IPS-18a (cell line): ENCODE measurements around the gene DLX2.
A peak's percentile ranks its signal among the peaks of the same experiment; 100 is the strongest.
"Not testable (repeated sequence)": the region's sequence is repeated elsewhere in the genome, so short reads cannot be mapped to it uniquely, and the experiment has no call there.

Experiments
- H3K27ac ChIP-seq: one replicate; pipeline ENCODE4 v1.5.1; 2013; ENCODE audit warnings: low read length
- H3K27me3 ChIP-seq: one replicate; pipeline ENCODE4 v1.6.1; 2013; ENCODE audit warnings: mild to moderate bottlenecking, low read length; ENCODE audit not compliant: control insufficient read depth, insufficient read depth
- H3K36me3 ChIP-seq: one replicate; pipeline ENCODE4 v1.6.1; 2013; ENCODE audit warnings: low read depth, low read length; ENCODE audit not compliant: control insufficient read depth
- H3K4me1 ChIP-seq: one replicate; pipeline ENCODE4 v1.6.1; 2013; ENCODE audit warnings: low read depth, low read length; ENCODE audit not compliant: control insufficient read depth
- H3K4me3 ChIP-seq: one replicate; pipeline ENCODE4 v1.5.1; 2013; ENCODE audit warnings: low read length
- H3K9ac ChIP-seq: one replicate; pipeline ENCODE4 v1.6.1; 2013; ENCODE audit warnings: mild to moderate bottlenecking, low read length, moderate library complexity
- H3K9me3 ChIP-seq: one replicate; pipeline ENCODE4 v1.6.1; 2013; ENCODE audit warnings: low read depth, low read length; ENCODE audit not compliant: control insufficient read depth

The DLX2 gene

DNA sequence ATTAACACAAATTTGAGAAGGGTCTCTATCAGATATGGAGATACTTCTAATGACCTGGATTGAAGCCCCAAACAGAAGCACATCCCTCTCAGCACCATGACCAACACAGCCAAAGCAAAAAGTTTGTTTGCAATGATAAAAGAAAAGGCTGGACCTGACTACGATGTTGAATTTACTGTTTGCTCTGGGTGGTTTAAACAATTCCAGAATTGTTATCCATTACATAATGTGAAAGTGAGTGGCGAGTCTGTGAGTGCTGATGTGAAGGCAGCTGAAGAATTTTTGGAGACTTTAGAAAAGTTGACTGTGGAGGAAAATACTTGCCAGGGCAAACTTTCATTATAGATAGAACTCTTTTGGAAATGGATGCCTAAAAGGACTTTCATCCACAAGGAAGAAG is 17.4 kb upstream of the DLX2 start:
- Histone ChIP-seq H3K9me3 (no peaks in the 10 kb centered on the region), H3K4me3 (no peak overlapping the region), H3K9ac (no peak overlapping the region), H3K27ac (no peak overlapping the region), H3K4me1 (no peaks in the 10 kb centered on the region), H3K36me3 (no peaks in the 10 kb centered on the region), H3K27me3 (no peaks in the 10 kb centered on the region)

DNA sequence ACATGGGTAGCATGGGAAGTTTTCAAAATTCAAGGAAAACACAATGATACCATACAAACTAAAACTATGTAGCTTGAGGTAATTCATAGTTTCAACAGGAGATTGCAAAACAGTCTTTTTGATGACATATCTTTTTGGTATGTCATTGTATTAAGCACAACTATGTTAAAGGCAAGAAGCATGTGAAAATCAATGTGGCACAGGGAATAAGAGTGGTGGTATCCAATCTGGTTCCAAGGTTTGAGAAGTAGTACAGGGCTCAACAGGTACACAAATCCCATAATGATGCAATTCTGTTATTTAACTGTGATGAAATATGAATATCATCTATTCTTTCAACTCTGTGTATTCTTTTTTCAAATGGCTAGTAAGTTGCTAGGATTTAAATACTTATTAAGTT is 16.4 kb upstream of the DLX2 start:
- no peaks in the 10 kb centered on the region for H3K9me3 ChIP-seq
- H3K27ac ChIP-seq: no peak overlapping the region
- no peaks in the 10 kb centered on the region for H3K36me3 ChIP-seq
- peaks cover 3% of the 10 kb centered on the region for H3K27me3 ChIP-seq
- no peaks in the 10 kb centered on the region for H3K4me1 ChIP-seq
- no peak overlapping the region for H3K9ac ChIP-seq
- H3K4me3 ChIP-seq: no peak overlapping the region

DNA sequence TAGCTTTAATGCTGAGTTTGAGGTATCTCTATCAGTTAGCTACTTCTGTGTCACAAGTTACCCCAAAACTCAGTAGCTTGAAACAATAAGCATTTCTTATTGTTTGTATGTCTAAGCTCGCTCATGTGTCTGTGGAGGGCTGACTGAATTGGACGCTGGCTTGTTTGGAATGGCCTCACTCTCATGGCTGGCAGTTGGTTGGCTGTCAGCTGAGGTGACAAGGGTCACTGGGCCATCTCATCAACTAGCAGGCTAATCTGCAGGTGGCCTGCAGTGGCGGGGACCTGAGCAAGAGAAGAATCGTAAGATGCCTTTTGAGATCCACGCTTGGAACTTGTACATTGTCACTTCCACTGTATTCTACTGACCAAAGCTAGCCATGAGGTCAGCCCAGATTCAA is 13.4 kb upstream of the DLX2 start:
- H3K4me1 ChIP-seq: no peaks in the 10 kb centered on the region
- no peak overlapping the region for H3K27ac ChIP-seq
- no peaks in the 10 kb centered on the region for H3K9me3 ChIP-seq
- peaks cover 11% of the 10 kb centered on the region for H3K27me3 ChIP-seq
- no peak overlapping the region for H3K4me3 ChIP-seq
- H3K36me3 ChIP-seq: no peaks in the 10 kb centered on the region
- H3K9ac ChIP-seq: no peak overlapping the region

DNA sequence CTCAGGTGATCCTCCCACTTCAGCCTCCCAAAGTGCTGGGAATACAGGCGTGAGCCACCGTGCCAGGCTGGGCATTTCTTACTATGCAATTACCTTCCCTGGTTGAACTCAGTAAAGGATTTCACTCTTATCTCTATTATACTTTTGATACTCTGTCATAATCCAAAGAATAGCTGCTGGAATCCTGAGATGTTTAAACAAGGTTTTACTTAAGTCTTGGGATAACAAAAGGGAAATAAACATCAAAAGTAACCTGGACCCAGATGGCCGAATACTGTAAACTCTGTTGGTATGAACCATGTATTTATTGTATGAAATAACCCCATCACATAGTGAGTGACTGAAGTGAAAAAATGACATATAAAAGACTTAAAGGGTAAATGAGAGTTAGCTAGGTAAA is 11.9 kb upstream of the DLX2 start:
- Histone ChIP-seq H3K4me3 (no peak overlapping the region), H3K27me3 (peaks cover 25% of the 10 kb centered on the region), H3K9me3 (no peaks in the 10 kb centered on the region), H3K36me3 (no peaks in the 10 kb centered on the region), H3K9ac (no peak overlapping the region), H3K4me1 (peaks cover 4% of the 10 kb centered on the region), H3K27ac (no peak overlapping the region)

DNA sequence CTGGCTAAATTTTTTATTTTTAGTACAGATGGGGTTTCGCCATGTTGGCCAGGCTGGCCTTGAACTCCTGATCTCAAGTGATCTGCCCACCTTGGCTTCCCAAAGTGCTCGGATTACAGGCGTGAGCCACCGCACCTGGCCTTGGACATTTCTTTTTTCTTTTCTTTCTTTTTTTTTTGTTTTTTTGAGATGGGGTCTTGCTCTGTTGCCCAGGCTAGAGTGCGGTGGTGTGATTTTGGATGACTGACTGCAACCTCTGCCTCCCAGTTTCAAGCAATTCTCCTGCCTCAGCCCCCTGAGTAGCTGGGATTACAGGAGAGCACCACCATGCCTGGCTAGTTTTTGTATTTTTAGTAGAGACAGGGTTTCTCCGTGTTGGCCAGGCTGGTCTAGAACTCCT is 11.5 kb upstream of the DLX2 start:
- not testable (repeated sequence) for H3K36me3 ChIP-seq, H3K9me3 ChIP-seq, H3K27ac ChIP-seq, H3K9ac ChIP-seq, H3K4me1 ChIP-seq, H3K4me3 ChIP-seq
- H3K27me3 ChIP-seq: peaks cover 29% of the 10 kb centered on the region

DNA sequence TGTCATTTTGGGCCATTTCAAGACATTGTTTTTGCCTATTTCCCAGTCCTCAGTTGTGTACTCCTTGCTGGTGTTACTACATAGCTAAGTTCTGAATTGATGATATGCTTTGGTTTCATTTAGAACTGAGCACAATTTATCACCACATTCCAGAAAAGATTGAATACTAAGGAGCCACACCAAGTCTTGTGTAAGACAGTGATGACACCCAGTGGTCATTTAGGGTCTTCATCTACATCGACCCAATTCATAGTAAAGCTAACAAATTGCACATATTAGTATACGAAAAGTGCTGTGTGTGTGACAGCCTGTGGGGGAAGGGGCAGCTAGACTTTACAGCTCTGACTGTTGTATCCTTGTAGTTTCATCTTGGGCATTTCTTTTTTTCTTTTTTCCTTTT is 10.9 kb upstream of the DLX2 start:
- Histone ChIP-seq H3K27ac (no peak overlapping the region), H3K27me3 (peaks cover 34% of the 10 kb centered on the region), H3K4me1 (peaks cover 6% of the 10 kb centered on the region), H3K36me3 (no peaks in the 10 kb centered on the region), H3K4me3 (no peak overlapping the region), H3K9me3 (no peaks in the 10 kb centered on the region), H3K9ac (no peak overlapping the region)

DNA sequence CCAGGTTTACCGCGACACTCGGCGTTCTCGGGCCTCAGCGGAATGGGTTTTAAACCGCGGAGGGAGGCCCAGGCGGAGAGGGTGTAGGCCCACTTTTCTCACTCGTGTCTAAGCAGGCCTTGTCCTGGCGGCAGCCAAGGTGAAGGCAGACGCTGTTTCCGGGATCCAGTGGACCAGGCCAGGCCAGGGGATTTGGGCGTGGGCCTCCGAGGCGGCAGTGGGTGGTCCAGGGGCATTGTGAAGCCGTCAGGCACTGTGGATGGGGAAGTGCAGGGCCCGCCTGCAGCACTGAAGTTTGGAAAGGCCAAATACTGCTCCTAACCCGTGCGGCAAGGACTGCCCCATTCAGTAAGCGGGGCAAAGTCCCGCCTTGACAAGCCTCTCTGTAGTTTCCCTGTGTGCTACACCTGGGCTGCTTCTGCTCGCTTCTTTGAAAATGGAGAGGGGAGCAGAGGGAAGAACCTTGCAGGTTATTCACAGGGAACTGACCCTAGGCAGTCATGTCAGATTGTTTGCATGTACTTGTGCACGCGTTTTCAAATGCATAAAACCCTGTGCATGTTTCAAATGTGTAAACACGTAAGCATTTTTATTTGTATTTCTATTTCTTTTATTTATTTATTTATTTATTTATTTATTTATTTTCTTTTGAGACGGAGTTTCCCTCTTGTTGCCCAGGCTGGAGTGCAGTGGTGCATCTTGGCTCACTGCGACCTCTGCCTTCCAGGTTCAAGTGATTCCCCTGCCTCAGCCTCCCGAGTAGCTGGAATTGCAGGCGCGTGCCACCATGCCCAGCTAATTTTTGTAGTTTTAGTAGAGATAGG is 7.5 kb upstream of the DLX2 start:
- H3K27ac ChIP-seq: no peak overlapping the region
- peaks cover 13% of the 10 kb centered on the region for H3K4me1 ChIP-seq
- H3K36me3 ChIP-seq: no peaks in the 10 kb centered on the region
- H3K9ac ChIP-seq: no peak overlapping the region
- H3K9me3 ChIP-seq: no peaks in the 10 kb centered on the region
- no peak overlapping the region for H3K4me3 ChIP-seq
- peaks cover 68% of the 10 kb centered on the region for H3K27me3 ChIP-seq

DNA sequence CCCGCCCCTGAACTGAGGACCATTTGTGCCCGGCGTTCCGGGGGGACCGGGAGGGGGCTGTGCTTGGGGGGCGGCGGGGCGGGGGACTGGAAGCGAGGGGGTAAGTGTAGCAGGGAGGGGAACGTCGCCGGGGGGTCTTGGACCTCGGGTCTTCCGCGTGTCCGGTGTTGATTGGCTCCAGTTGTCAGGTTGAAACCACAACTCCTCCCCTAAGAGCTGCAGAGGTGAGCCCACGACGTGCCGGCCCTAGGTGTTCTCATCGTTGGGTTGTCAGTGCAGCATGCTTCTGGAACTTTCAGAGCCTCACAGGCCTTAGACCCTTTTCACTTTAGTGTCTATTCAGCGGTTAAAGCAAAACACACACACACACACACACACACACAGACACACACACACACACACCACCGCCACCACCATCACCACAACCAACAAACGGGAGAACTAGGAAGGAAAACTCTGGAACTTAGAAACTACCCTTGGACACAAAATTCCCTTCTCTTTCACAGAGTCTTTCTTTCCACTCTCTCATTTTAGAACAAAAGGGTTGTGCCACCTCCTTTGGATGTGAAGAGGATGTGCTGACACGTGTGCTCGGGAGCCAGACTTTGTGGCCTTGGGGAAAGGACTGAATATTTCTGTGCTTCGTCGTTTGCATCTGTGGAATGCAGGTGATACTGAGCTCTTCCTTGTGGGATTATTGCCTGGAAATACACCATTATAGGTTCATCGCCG is 6.7 kb upstream of the DLX2 start:
- Histone ChIP-seq H3K36me3 (no peaks in the 10 kb centered on the region), H3K9me3 (no peaks in the 10 kb centered on the region), H3K9ac (no peak overlapping the region), H3K4me1 (peaks cover 13% of the 10 kb centered on the region), H3K27me3 (peaks cover 73% of the 10 kb centered on the region), H3K4me3 (no peak overlapping the region), H3K27ac (no peak overlapping the region)

DNA sequence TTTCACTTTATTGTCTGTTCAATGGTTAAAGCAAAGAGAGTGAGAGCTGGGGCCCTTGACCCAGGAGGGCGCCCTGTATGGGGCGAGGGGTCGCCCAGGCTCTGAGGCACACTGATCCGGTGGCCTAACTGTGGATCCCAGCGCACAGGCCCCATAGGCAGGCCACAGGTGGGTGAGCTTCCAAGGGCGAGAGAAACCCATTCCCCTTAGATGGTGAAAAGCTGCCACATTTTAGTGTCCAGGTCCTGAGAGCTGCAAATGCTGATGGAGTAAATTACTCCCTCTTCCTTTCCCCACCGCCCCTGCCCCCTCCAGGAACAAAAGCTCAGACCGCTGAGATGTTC is 5.9 kb upstream of the DLX2 start:
- Histone ChIP-seq H3K4me1 (peaks cover 13% of the 10 kb centered on the region), H3K9ac (no peak overlapping the region), H3K27ac (no peak overlapping the region), H3K36me3 (no peaks in the 10 kb centered on the region), H3K4me3 (no peak overlapping the region), H3K9me3 (no peaks in the 10 kb centered on the region), H3K27me3 (peaks cover 82% of the 10 kb centered on the region)

DNA sequence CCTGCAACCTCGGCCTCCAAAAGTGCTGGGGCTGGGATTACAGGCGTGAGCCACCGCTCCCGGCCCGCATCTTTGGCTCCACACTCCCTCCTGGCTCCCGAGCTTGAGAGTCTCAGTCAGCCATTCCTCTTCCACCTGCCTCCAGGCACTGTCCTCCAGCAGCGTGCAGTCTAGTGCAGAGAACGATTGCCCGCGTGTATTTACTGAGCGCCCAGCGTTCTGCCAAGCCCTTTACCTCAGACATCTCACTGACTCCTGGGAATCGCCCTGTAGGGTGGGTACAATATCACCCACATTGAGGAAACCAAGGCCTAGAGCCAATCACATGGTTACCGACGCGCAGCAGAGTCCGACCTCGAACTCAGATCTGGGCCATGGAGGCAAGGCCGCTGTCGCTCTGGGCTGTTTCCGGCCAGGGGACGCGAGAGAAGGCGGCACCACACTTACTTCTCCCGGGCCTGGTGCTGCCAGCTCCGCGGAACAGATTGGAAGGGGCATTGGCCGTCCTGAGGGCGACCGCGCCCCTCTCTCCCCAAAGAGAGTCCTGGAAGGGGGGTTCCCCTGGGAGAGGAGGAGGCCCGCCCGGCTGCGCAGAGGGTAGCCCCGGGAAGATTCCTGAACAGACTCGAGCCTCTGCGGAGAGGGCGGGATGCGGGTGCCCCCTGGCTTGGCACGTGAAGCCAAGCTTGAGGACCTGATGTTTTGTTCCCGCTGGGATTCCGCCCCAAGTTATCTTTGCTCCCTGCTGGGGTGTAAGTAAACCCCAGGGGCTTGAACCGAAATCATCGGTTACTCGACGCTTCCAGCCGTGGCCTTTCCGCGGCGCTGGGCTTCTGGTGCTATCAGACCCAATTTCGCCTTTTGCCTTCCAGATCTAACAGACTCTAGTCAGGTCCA is 5.2 kb upstream of the DLX2 start:
- H3K27me3 ChIP-seq: peaks cover 88% of the 10 kb centered on the region
- no peak overlapping the region for H3K27ac ChIP-seq

DNA sequence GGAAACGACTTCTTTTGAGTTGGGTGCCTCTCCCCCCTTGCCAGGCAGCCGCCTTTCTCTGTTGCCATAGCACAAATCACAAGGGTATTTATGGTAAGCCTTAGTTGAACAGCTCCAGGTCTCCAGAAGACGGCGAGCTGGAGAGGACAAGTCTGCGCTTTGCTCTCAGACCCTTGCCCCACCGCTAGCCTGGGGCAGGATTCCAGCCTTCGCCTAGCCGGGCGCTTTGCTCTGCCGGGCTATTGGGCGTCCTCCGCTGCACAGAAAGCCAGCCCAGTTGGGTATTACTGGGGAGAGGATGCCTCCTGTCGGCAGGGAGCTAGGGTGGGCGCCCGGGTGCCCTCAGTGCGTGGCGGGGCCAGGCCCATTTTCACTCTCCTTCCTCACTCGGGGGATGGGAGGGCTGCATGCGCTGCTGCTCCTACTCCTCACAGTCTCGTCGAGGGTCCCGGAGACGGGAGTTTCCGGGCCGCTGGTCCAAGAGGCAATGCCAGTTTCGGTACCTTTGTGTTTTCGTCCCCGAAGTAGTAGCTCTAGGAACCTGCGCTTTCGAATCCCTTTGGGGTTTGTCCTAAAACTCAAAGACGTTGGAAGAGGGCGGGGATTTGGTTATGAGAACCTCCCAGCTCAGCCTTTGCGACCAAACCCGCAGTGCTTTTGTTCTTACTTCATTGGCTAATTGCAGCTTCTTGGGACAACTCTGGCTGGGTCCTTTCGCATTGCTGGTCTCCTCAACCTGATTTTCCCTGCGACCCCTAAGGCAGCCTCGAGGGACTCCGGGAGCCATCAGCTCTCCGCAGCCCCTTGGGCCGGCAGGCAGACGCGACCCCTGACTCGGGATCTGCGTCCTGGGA is 3.6 kb upstream of the DLX2 start:
- peak overlapping the region; percentile 1 for H3K9ac ChIP-seq
- H3K4me3 ChIP-seq: peak overlapping the region; percentile 58
- no peak overlapping the region for H3K27ac ChIP-seq
- peaks cover 19% of the 10 kb centered on the region for H3K4me1 ChIP-seq
- H3K27me3 ChIP-seq: peaks cover 96% of the 10 kb centered on the region
- H3K36me3 ChIP-seq: no peaks in the 10 kb centered on the region
- H3K9me3 ChIP-seq: no peaks in the 10 kb centered on the region

More for the DNA sequence above, 5.2 kb upstream of the DLX2 start:
- H3K4me3 ChIP-seq: no peak overlapping the region
- H3K9me3 ChIP-seq: no peaks in the 10 kb centered on the region
- H3K4me1 ChIP-seq: peaks cover 13% of the 10 kb centered on the region
- no peak overlapping the region for H3K9ac ChIP-seq
- no peaks in the 10 kb centered on the region for H3K36me3 ChIP-seq
